GM23248 (cell line): ENCODE data around the gene DOK4. TPM values are rescaled to one million over a fixed set of nuclear protein-coding genes. Genes with fewer than 3 reads are reported as not detected.
A peak's percentile ranks its signal among the peaks of the same experiment; 100 is the strongest.

Source experiments
- DNase-seq: peaks from one replicate; pipeline ENCODE4 v3.0.0-alpha.2; 2015
- H2AFZ ChIP-seq: fragments of 200-600 bp; sonication (generic); 2 replicates; pipeline ENCODE4 v1.6.1; 2016; ENCODE audit warnings: antibody characterized with exemption
- H3F3A ChIP-seq: fragments of 200-600 bp; sonication (generic); 2 replicates; pipeline ENCODE4 v1.6.1; 2016; ENCODE audit warnings: mild to moderate bottlenecking, antibody characterized with exemption, mixed run types; ENCODE audit not compliant: insufficient read depth
- H3K27ac ChIP-seq: fragments of 200-600 bp; sonication (generic); 2 replicates; pipeline ENCODE4 v1.5.1; 2016; ENCODE audit warnings: mild to moderate bottlenecking
- H3K27me3 ChIP-seq: fragments of 200-600 bp; sonication (generic); replicated peaks from 2 replicates; pipeline ENCODE4 v1.6.1; 2016; ENCODE audit warnings: mild to moderate bottlenecking; ENCODE audit not compliant: insufficient read depth
- H3K36me3 ChIP-seq: fragments of 200-600 bp; sonication (generic); 2 replicates; pipeline ENCODE4 v1.6.1; 2016; ENCODE audit warnings: low read depth, mild to moderate bottlenecking
- H3K4me1 ChIP-seq: fragments of 200-600 bp; sonication (generic); 2 replicates; pipeline ENCODE4 v1.6.1; 2016; ENCODE audit warnings: mild to moderate bottlenecking; ENCODE audit not compliant: insufficient read depth
- H3K4me2 ChIP-seq: fragments of 200-600 bp; sonication (generic); one replicate; pipeline ENCODE4 v1.6.1; 2016; ENCODE audit warnings: mild to moderate bottlenecking; ENCODE audit not compliant: unreplicated experiment
- H3K4me3 ChIP-seq: fragments of 200-600 bp; sonication (generic); 2 replicates; pipeline ENCODE4 v1.5.1; 2016; ENCODE audit warnings: mild to moderate bottlenecking
- H3K79me2 ChIP-seq: fragments of 200-600 bp; sonication (generic); 2 replicates; pipeline ENCODE4 v1.6.1; 2016; ENCODE audit warnings: mild to moderate bottlenecking; ENCODE audit not compliant: insufficient read depth
- H3K9ac ChIP-seq: fragments of 200-600 bp; sonication (generic); 2 replicates; pipeline ENCODE4 v1.6.1; 2016; ENCODE audit warnings: mild to moderate bottlenecking
- H3K9me2 ChIP-seq: fragments of 200-600 bp; sonication (generic); 2 replicates; pipeline ENCODE4 v1.6.1; 2016; ENCODE audit warnings: mixed run types, mild to moderate bottlenecking, moderate library complexity; ENCODE audit not compliant: insufficient read depth
- H3K9me3 ChIP-seq: fragments of 200-600 bp; sonication (generic); one replicate; pipeline ENCODE4 v1.6.1; 2017; ENCODE audit warnings: low read depth
- H4K20me1 ChIP-seq: fragments of 200-600 bp; sonication (generic); 2 replicates; pipeline ENCODE4 v1.6.0; 2016; ENCODE audit not compliant: insufficient read depth
- EZH2 ChIP-seq: fragments of 200-600 bp; sonication (generic); IDR thresholded peaks from 2 replicates; pipeline ENCODE4 v1.6.1; 2018; ENCODE audit warnings: antibody characterized with exemption, mild to moderate bottlenecking; ENCODE audit not compliant: insufficient read depth, poor library complexity, severe bottlenecking
- EZH2phosphoT487 ChIP-seq: fragments of 200-600 bp; sonication (generic); IDR thresholded peaks from 2 replicates; pipeline ENCODE4 v1.6.1; 2018; ENCODE audit warnings: antibody characterized with exemption, moderate library complexity, mild to moderate bottlenecking, low read depth; ENCODE audit not compliant: insufficient read depth
- WGBS, 2 experiments: methylation state at CpG; one replicate each; pipeline ENCODE4 v1.1.6; 2015 to 2017; ENCODE audit warnings: low lambda C conversion rate in 2 of 2, low coverage in 1 of 2; ENCODE audit errors: missing lambda C conversion rate in 2 of 2; 5-methylcytosine and 5-hydroxymethylcytosine counted together
- in situ Hi-C: fragments of 300-500 bp; cut with MboI; formaldehyde crosslinking; loops from 2 replicates; pipeline ENCODE4 v1.15.0; 2020
- polyA plus RNA-seq: library from polyadenylated mRNA; unstranded; fragments of >200 nt; fragmentation: Nextera tagmentation; extraction: Ambion mirVana; gene quantifications from 2 replicates; pipeline ENCODE4 v1.2.1, GENCODE V29; 2016
- total RNA-seq: library from RNA; depleted of rRNA; stranded (reverse); fragments of >200 nt; shearing (Covaris generic); gene quantifications from 2 replicates; pipeline ENCODE4 v1.2.3, GENCODE V29; 2014; rRNA removed

DOK4 gene
- total RNA-seq (51.6 and 60.5 TPM in 2 replicates), polyA plus RNA-seq (44.6 and 47.1 TPM in 2 replicates)

DNA sequence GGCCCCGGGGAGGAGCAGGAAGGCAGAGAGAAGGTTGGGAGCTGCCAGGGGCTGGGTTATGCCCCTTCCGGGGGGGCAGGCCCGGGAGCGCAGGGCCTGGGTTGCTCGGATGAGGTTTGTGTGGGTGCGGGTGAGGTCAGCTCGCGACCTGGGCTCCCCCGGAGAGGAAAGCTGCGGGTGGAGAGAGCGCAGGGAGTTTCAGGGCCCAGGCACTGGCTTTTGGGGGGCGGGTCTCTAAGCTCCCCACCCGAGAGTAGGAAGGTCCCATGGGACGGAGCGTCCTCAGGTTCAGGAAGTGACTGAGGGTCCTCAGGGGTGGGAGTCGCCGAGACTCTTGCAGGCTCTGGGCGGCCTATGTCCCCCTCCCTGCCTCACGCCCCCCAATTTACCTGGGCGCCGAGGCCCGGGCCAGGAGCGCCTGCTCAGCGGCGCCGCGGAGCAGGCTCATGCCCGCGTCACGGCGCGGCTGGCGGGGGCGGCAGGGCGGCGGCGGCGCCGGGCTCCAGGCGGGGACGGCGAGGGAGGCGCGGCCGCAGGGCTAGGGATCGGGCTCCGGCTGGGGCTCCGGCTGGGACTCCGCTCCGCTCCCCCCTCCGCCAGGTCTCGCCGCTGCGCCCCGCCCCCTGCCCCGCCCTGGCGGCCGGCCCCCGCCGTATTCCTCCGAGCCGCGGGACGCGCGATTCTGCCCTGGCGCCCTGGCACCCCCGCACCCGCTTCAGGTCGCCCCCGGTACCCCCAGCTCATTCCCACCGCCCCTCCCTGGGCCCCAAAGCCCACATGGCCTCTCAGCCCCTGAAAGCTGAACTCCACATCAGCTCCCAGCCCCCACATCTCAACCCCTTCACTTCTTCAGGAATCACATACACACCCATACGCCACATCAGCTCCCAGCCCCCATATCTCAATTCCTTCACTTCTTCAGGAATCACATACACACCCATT is at the start of gene DOK4:
Gene DOK4, minus strand, starts transcription at position 578 of the 942 bp plus-strand sequence. CDS start 6,986 bp downstream, outside the sequence.
- Histone ChIP-seq H3K36me3 (no peaks in the 10 kb centered on the region), H3K4me3 (peak within 1 kb of the TSS; percentile 96), H3K27me3 (no peaks in the 10 kb centered on the region), H4K20me1 (no peaks in the 10 kb centered on the region), H3K4me1 (peaks cover 19% of the 10 kb centered on the region; the same call in 1 of the 2 replicates), H3K9me3 (no peaks in the 10 kb centered on the region), H3K4me2 (peak within 1 kb of the TSS; percentile 98), H3K9ac (peak within 1 kb of the TSS; percentile 98), H3K27ac (peak within 1 kb of the TSS; percentile 83), H3K79me2 (peaks cover 12% of the 10 kb centered on the region), H3F3A (0 out of 2 replicates have a peak, but pooled peaks cover 6% of the 10 kb centered on the region), H2AFZ (peak within 1 kb of the TSS; percentile 96), H3K9me2 (no peaks in the 10 kb centered on the region)
- 2 to 4% methylated on average over 25 to 47 of the region's 73 CpGs for WGBS, 2 experiments
- TF ChIP-seq EZH2 = no peak
- TF ChIP-seq EZH2phosphoT487 = no peak
- DNase-seq = peak; percentile 94
- in situ Hi-C loops = no loop called here

GRCh38 chr16:57535680-57536305 is 49.5 kb upstream of the DOK4 start:
- peak overlapping the region; percentile 86 for H3K9ac ChIP-seq
- H3K36me3 ChIP-seq = no peaks in the 10 kb centered on the region
- H3K27ac ChIP-seq = no peak overlapping the region
- in situ Hi-C loops = no loop called here
- peaks cover 4% of the 10 kb centered on the region; the same call in 1 of the 2 replicates for H3K79me2 ChIP-seq
- no peaks in the 10 kb centered on the region for H3K9me3 ChIP-seq
- H4K20me1 ChIP-seq = no peaks in the 10 kb centered on the region
- peak; percentile 96 for DNase-seq
- peak overlapping the region; percentile 100 for H3K4me3 ChIP-seq
- H3K9me2 ChIP-seq = no peaks in the 10 kb centered on the region
- peak overlapping the region; percentile 99 for H2AFZ ChIP-seq
- peak overlapping the region; percentile 90 for H3K4me2 ChIP-seq
- H3K27me3 ChIP-seq = no peaks in the 10 kb centered on the region
- H3K4me1 ChIP-seq = peaks cover 9% of the 10 kb centered on the region; the same call in 1 of the 2 replicates
- TF ChIP-seq EZH2 (no peak), EZH2phosphoT487 (no peak)
- H3F3A ChIP-seq = 0 out of 2 replicates have a peak, but pooled peaks cover 7% of the 10 kb centered on the region
- 0 to 1% methylated on average over 11 to 39 of the region's 50 CpGs for WGBS, 2 experiments

- Histone ChIP-seq H2AFZ (no peak overlapping the region), H3K9me3 (no peaks in the 10 kb centered on the region), H3K4me1 (peaks cover 12% of the 10 kb centered on the region), H3K36me3 (no peaks in the 10 kb centered on the region), H3K9ac (peak overlapping the region; percentile 86), H3K79me2 (peaks cover 4% of the 10 kb centered on the region; the same call in 1 of the 2 replicates), H3K27me3 (no peaks in the 10 kb centered on the region), H3K4me3 (peak overlapping the region; percentile 100), H3K9me2 (no peaks in the 10 kb centered on the region), H3K4me2 (peak overlapping the region; percentile 90), H3F3A (0 out of 2 replicates have a peak, but pooled peaks cover 7% of the 10 kb centered on the region), H4K20me1 (no peaks in the 10 kb centered on the region), H3K27ac (no peak overlapping the region)
- WGBS, 2 experiments = 38% methylated on average over 13 of the region's 13 CpGs
- no peak for TF ChIP-seq EZH2
- no peak for TF ChIP-seq EZH2phosphoT487
- in situ Hi-C loops = no loop called here
- peak; percentile 12 for DNase-seq
Measured at GRCh38 chr16:57534881-57535658, 48.8 kb upstream of the DOK4 start.
